K562 (cell line): Measurements from ENCODE around the gene KNOP1. TPM values are rescaled to one million over a fixed set of nuclear protein-coding genes. Genes with fewer than 3 reads are reported as not detected.

Experiments
- ETS2 ChIP-seq: IDR thresholded peaks from 2 replicates; pipeline ENCODE4 v1.6.1; 2016; ENCODE audit warnings: borderline replicate concordance, missing genetic modification characterization, mild to moderate bottlenecking, moderate library complexity, missing compliant biosample characterization; ENCODE audit not compliant: poor library complexity, severe bottlenecking
- HCFC1 ChIP-seq: IDR thresholded peaks from 2 replicates; pipeline ENCODE4 v1.6.1; 2012; ENCODE audit warnings: low read depth, low read length, improper control_type of control experiment
- KAT7 ChIP-seq: sonication (generic); formaldehyde crosslinking; IDR thresholded peaks from 2 replicates; pipeline ENCODE4 v1.8.0; 2022; ENCODE audit warnings: missing genetic modification reagents, mild to moderate bottlenecking, borderline replicate concordance
- KHSRP ChIP-seq: fragments of 450-650 bp; IDR thresholded peaks from 2 replicates; pipeline ENCODE4 v1.6.1; 2017
- KLF10 ChIP-seq: fragments of 250-450 bp; sonication (Bioruptor Pico); IDR thresholded peaks from 2 replicates; pipeline ENCODE4 v1.6.1; 2021; ENCODE audit warnings: matching md5 sums
- L3MBTL2 ChIP-seq: fragments of 450-650 bp; IDR thresholded peaks from 2 replicates; pipeline ENCODE4 v1.6.1; 2016; ENCODE audit warnings: mild to moderate bottlenecking, moderate library complexity
- LEF1 ChIP-seq: fragments of 450-650 bp; IDR thresholded peaks from 2 replicates; pipeline ENCODE4 v1.6.1; 2016; ENCODE audit warnings: mild to moderate bottlenecking
- PRPF4 ChIP-seq: fragments of 200-400 bp; formaldehyde crosslinking; IDR thresholded peaks from one replicate; pipeline ENCODE4 v1.6.1; 2017; ENCODE audit warnings: low read length, low read depth, mild to moderate bottlenecking; ENCODE audit not compliant: insufficient read depth, poor library complexity, severe bottlenecking
- RBBP5 ChIP-seq: fragments of 200-600 bp; sonication (generic); IDR thresholded peaks from 2 replicates; pipeline ENCODE4 v1.6.1; 2012; ENCODE audit warnings: borderline replicate concordance, mild to moderate bottlenecking, low read length, control low read depth, inconsistent platforms; ENCODE audit not compliant: insufficient read depth, poor library complexity, severe bottlenecking
- SMARCA5 ChIP-seq: fragments of 450-650 bp; IDR thresholded peaks from 2 replicates; pipeline ENCODE4 v1.6.1; 2016
- TAF7 ChIP-seq: fragments of 450-650 bp; IDR thresholded peaks from 2 replicates; pipeline ENCODE4 v1.6.1; 2016; ENCODE audit warnings: missing genetic modification characterization, missing compliant biosample characterization
- YBX1 ChIP-seq: fragments of 450-650 bp; IDR thresholded peaks from 2 replicates; pipeline ENCODE4 v1.7.1; 2016; ENCODE audit warnings: mild to moderate bottlenecking
- polyA plus RNA-seq, 8 experiments: library from polyadenylated mRNA; depleted of rRNA in 4 of 8; stranded (reverse) in 5 of 8; unstranded in 3 of 8; fragments of >200 nt; fragmentation: Nextera tagmentation in 2 of 8; fragmentation: Illumina TruSeq in 1 of 8; extraction: Ambion mirVana in 2 of 8; extraction: Trizol in 1 of 8; gene quantifications; 2 replicates each; pipeline versions ENCODE4 v1.2.1 to v1.2.3, GENCODE V29; 2011 to 2014; ENCODE audit warnings: inconsistent platforms in 1 of 8, missing spikeins in 1 of 8
- total RNA-seq, 7 experiments: library from RNA; depleted of rRNA in 6 of 7; stranded (reverse); fragments of >200 nt in 6 of 7; fragmentation: Illumina TruSeq in 2 of 7; extraction: Trizol in 2 of 7; gene quantifications; 2 replicates each; pipeline versions ENCODE4 v1.2.1 to v1.2.3, GENCODE V29; 2011 to 2021; ENCODE audit warnings: low replicate concordance in 1 of 7
- TF ChIP-seq, protein P1 (sequence below), 2 experiments: fragments of 450-650 bp; IDR thresholded peaks; 2 replicates each; pipeline ENCODE4 v1.6.1; 2018; ENCODE audit warnings: mild to moderate bottlenecking in 2 of 2, low read depth in 1 of 2; ENCODE audit not compliant: partially characterized antibody in 2 of 2
- TF ChIP-seq, protein P2 (sequence below), 3 experiments: fragments of 200-800 bp in 1 of 3; sonication (Bioruptor generic) in 1 of 3; sonication (generic) in 1 of 3; formaldehyde crosslinking in 1 of 3; IDR thresholded peaks; 2 replicates each; pipeline versions ENCODE4 v1.6.1 to v1.8.0; 2016 to 2022; ENCODE audit warnings: mild to moderate bottlenecking in 2 of 3, missing compliant biosample characterization in 2 of 3, missing genetic modification characterization in 2 of 3, missing genetic modification reagents in 1 of 3
- TF ChIP-seq, protein P3 (sequence below): fragments of 450-650 bp; formaldehyde crosslinking; conservative IDR thresholded peaks from 2 replicates; pipeline ENCODE4 v1.4.0; 2022; ENCODE audit warnings: mild to moderate bottlenecking, missing genetic modification characterization
- TF ChIP-seq, protein P4 (sequence below): sonication (generic); formaldehyde crosslinking; IDR thresholded peaks from 2 replicates; pipeline ENCODE4 v1.8.0; 2022; ENCODE audit warnings: mild to moderate bottlenecking, missing genetic modification reagents
- TF ChIP-seq, protein P5 (sequence below): sonication (generic); formaldehyde crosslinking; IDR thresholded peaks from 2 replicates; pipeline ENCODE4 v1.4.0; 2020; ENCODE audit warnings: mild to moderate bottlenecking, missing genetic modification reagents

The KNOP1 gene
- total and polyA plus RNA-seq, 9 of the 15 experiments (the other 6 are each of a cell fraction or from before 2014, with no cell fraction given): 22.4 to 57.6 (median 39.3) TPM

DNA sequence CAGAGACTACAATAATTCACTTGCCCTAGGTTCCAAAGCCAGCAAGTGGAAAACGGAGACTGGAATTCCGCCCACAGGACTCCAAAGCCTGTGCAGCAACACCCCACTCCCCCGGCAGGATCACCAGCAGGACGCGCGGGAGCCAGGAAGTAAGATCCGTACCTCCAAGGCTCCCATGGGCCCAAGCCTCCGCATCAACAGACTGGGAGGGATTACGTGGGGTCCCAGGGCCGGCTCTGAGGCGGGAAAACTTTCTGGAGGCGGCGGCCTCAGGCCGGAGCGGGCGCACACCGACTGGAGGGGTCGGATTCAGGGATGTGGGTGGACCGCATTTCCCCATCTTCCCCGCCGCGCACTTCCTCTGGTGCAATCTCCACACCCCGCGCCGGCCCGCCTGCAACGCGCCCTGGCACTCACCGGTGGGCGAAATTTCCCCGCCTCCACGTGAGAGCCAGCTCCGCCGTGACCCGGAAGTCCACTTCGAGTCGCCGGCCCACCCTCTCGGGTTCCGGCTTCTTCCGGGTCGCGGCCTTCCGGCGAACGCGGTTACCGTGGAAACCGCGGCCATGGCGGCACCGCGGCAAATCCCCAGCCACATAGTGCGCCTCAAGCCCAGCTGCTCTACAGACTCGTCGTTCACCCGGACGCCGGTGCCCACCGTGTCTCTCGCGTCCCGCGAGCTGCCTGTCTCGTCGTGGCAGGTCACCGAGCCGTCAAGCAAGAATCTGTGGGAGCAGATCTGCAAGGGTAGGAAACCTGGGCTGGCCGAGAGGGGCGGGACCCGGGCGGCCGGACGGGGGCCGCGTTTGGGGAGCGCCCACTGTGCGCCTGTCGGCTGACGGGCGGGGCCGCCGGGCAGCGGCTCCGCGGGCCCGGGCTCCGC, at the start of gene KNOP1, which contains the start of gene IQCK (continued):
- TF ChIP-seq, protein P1, sequence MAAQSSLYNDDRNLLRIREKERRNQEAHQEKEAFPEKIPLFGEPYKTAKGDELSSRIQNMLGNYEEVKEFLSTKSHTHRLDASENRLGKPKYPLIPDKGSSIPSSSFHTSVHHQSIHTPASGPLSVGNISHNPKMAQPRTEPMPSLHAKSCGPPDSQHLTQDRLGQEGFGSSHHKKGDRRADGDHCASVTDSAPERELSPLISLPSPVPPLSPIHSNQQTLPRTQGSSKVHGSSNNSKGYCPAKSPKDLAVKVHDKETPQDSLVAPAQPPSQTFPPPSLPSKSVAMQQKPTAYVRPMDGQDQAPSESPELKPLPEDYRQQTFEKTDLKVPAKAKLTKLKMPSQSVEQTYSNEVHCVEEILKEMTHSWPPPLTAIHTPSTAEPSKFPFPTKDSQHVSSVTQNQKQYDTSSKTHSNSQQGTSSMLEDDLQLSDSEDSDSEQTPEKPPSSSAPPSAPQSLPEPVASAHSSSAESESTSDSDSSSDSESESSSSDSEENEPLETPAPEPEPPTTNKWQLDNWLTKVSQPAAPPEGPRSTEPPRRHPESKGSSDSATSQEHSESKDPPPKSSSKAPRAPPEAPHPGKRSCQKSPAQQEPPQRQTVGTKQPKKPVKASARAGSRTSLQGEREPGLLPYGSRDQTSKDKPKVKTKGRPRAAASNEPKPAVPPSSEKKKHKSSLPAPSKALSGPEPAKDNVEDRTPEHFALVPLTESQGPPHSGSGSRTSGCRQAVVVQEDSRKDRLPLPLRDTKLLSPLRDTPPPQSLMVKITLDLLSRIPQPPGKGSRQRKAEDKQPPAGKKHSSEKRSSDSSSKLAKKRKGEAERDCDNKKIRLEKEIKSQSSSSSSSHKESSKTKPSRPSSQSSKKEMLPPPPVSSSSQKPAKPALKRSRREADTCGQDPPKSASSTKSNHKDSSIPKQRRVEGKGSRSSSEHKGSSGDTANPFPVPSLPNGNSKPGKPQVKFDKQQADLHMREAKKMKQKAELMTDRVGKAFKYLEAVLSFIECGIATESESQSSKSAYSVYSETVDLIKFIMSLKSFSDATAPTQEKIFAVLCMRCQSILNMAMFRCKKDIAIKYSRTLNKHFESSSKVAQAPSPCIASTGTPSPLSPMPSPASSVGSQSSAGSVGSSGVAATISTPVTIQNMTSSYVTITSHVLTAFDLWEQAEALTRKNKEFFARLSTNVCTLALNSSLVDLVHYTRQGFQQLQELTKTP (IDR thresholded peaks at IDR 0.05; ENCODE audit: low read depth in 1 of 2, partially characterized antibody in 2 of 2): no peak
- no peak for TF ChIP-seq PRPF4
- TF ChIP-seq, protein P2, sequence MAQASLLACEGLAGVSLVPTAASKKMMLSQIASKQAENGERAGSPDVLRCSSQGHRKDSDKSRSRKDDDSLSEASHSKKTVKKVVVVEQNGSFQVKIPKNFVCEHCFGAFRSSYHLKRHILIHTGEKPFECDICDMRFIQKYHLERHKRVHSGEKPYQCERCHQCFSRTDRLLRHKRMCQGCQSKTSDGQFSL (CRISPR knock-in tag; IDR thresholded peaks at IDR 0.05): no peak
- TF ChIP-seq, protein P2 (tag; IDR thresholded peaks at IDR 0.05): no peak
- no peak for TF ChIP-seq LEF1
- no peak for TF ChIP-seq YBX1
- no peak for TF ChIP-seq ETS2 (tag)
- no peak for TF ChIP-seq KLF10
- TF ChIP-seq, protein P3, sequence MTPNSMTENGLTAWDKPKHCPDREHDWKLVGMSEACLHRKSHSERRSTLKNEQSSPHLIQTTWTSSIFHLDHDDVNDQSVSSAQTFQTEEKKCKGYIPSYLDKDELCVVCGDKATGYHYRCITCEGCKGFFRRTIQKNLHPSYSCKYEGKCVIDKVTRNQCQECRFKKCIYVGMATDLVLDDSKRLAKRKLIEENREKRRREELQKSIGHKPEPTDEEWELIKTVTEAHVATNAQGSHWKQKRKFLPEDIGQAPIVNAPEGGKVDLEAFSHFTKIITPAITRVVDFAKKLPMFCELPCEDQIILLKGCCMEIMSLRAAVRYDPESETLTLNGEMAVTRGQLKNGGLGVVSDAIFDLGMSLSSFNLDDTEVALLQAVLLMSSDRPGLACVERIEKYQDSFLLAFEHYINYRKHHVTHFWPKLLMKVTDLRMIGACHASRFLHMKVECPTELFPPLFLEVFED (CRISPR knock-in tag): no peak
- peak; percentile 91 for TF ChIP-seq RBBP5
- TF ChIP-seq, protein P4, sequence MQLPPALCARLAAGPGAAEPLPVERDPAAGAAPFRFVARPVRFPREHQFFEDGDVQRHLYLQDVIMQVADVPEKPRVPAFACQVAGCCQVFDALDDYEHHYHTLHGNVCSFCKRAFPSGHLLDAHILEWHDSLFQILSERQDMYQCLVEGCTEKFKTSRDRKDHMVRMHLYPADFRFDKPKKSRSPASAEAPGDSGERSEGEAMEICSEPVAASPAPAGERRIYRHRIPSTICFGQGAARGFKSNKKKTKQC: no peak
- no peak for TF ChIP-seq TAF7 (tag)
- TF ChIP-seq KAT7: 0 out of 2 replicates have a peak, but pooled peaks have one; percentile 58
- no peak for TF ChIP-seq SMARCA5
- TF ChIP-seq HCFC1: peak; percentile 83
- TF ChIP-seq KHSRP: no peak
- TF ChIP-seq, protein P5, sequence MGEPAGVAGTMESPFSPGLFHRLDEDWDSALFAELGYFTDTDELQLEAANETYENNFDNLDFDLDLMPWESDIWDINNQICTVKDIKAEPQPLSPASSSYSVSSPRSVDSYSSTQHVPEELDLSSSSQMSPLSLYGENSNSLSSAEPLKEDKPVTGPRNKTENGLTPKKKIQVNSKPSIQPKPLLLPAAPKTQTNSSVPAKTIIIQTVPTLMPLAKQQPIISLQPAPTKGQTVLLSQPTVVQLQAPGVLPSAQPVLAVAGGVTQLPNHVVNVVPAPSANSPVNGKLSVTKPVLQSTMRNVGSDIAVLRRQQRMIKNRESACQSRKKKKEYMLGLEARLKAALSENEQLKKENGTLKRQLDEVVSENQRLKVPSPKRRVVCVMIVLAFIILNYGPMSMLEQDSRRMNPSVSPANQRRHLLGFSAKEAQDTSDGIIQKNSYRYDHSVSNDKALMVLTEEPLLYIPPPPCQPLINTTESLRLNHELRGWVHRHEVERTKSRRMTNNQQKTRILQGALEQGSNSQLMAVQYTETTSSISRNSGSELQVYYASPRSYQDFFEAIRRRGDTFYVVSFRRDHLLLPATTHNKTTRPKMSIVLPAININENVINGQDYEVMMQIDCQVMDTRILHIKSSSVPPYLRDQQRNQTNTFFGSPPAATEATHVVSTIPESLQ (CRISPR knock-in tag): no peak; the same call in 1 of the 2 replicates
- peak; percentile 38; the same call in 1 of the 2 replicates for TF ChIP-seq L3MBTL2
